Stromal cell of bone marrow (primary cell): ENCODE data around the gene XPNPEP1.

Experiments
- DNase-seq: peaks from one replicate; pipeline ENCODE4 v3.0.0-alpha.2; 2012; ENCODE audit warnings: low read depth

XPNPEP1 gene

DNA sequence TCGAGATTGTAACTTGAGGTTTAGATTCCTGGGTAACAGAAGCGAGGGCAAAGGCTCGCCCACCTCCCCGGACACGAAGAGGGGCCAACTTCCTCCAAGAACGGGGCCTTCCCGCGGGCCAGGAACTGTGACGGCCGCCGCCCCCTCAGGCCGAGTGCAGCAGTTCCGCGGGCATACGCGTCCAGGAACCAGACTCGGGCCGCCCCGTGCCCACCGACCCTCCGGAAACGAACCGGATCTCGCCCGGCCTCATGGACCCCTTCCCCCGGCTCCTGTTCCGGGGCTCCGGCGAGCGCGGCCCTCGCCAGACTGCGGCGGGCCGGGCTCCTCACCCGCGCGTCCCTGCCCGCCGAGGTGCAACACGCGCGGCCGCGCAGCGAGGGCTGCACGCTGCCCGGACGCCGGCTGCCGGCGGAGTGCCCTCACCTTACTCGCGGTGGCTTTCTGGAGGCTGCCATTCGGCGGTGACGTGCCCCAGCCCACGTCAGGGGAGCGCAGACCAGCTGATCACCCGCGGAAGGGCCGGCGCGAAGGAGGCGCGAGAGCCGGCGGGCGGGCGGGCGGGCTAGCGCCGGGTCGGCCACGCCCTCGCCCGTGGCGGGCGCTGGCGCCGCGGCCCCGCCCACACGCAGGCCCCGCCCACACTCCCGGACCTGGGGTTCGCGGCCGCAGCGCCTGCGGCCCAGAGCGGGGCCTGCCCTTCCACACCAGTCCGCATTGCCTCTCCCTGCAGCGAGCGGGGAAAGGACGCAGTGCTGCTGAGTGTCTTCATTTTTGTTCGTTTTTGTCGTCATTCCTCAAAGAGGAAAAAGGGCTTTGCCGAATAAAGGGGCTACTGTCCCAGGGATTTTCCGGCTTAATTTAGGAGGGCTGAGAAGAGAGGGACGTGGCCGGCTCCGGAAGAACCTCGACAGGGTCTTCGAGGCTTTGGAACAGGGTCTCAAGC, at the start of gene XPNPEP1:
Gene XPNPEP1 (minus strand): TSS at position 536 of the 946 bp plus-strand sequence. CDS start 78 bp downstream, at position 458.
- peak; percentile 80 for DNase-seq

DNA sequence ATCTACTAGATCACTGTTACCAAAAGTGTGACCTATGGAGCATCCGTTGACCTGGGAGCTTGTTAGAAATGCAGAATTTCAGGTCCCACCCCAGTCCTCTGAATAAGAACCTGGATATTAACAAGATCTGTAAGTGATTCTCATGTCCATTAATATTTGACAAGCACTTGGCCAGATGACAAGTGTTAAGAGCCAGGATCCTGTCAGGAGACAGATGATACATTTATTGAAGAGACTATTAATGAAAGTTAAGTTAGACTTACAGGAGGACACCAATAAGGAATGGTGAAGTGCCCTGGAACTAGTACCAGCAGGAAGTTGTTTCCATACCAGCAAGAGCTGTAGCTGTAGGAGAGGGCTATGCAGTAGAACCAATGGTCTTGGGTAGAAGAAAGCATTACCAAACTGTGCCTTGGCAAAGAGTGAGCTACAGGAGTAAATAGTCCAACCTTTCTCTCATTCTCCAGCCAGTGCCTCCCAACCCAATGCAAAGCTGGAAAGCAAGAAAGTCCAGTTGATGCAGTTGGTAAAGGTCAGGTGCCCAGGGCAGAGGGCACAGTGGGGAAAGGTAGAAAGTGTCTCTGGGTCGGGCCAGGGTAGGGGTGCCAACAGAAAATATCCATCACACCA, 49.2 kb upstream of the XPNPEP1 start:
- DNase-seq: no peak

DNA sequence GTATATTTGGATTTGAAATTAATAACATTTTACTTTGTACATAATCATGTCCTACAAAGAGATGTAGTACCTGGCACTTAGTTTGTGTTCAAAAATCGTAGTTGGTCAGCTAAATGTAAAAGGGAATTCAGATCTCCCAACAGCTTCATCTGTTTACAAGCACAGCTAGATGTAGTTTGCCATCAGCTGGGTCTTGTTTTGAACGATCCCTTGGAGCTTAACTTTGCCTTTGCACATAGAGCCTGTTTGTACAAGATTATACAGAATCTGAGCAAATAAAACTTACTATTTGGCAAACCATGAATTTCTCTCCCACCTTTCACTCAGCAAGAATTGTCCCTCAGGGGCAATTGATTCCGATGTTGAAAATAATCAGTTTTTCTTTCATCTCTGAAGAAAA, 48.3 kb upstream of the XPNPEP1 start:
- no peak for DNase-seq

DNA sequence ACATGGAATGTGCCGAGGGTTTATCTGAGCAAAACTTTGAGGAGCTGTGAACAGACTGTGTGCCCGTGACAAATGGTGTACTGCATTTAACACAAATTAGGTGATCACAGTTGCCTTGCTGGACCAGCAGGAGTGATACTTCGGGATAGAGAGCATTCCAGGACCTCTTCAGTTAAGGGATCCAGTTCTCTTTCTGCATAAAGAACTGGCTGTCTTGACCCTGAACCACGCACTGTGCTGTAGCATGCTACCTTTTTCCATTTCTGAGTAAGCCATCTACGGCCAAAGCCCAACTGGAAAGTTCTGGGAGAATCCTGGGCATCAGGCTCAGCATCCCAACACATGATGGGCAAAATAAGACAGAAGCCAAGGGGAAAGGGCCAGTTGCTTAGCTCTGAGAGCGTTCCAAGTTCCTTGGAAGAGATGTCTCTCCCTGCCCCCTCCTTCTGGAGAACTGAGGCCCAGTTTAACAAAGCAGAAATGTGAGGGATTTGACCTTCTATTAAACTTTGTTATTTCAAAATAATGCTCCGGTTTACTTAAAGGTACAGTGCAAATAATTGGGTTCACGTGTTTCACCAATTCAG, 46.5 kb upstream of the XPNPEP1 start:
- DNase-seq: no peak

DNA sequence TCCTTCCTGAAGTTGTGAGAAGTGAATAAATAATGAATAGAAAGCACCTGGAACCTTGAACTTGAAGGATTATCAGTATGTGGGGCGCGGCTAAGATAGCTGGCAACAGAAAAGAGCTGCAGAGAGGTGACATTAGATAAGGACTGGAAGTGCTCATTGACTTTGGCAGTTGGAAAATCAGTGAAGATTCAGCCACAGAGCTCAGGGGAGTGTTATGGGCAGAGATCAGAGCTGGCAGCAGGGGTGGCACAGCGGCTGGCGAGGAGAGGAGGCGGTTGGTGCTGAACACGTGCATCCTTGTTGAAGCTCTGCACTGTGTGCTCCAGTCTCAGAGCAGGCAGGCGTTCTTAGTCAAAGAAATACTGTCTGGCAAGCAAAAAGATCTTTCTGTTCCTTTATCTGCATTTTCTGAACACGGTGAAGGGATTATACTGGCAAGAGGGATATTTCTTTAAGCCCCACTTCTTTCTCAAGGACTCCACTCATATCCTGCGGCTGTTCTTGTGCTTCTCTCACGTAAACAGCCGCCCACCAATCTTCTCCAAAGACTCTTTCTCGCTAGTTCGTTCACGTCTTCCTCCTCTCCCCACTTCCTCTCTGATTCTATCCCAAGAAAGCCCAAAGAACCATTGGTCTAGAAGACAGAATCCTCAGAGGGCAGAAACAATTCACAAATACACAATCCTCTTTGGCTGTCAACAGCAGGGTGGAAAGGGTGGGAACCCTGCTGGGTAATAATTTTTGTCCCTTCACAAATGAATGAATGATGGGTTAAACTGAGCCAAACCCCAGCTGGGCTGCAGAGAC, 45.8 kb upstream of the XPNPEP1 start:
- DNase-seq: no peak

DNA sequence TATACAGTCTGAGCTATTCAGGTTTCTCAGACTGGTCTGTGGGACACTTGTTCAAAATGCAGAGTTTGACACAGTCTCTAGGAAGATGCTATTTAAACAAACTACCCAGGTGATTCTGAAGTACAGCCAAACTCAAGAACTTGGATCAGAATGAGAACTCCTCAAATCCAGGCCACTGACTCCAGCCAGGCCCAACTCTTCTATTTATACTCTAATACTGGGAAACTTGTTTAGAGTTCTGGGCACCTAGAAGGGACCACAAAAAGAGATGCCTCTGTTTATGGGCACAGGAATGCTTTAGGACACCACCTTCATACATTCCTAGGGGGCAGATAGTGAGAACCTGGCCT, 44.4 kb upstream of the XPNPEP1 start:
- DNase-seq: no peak

DNA sequence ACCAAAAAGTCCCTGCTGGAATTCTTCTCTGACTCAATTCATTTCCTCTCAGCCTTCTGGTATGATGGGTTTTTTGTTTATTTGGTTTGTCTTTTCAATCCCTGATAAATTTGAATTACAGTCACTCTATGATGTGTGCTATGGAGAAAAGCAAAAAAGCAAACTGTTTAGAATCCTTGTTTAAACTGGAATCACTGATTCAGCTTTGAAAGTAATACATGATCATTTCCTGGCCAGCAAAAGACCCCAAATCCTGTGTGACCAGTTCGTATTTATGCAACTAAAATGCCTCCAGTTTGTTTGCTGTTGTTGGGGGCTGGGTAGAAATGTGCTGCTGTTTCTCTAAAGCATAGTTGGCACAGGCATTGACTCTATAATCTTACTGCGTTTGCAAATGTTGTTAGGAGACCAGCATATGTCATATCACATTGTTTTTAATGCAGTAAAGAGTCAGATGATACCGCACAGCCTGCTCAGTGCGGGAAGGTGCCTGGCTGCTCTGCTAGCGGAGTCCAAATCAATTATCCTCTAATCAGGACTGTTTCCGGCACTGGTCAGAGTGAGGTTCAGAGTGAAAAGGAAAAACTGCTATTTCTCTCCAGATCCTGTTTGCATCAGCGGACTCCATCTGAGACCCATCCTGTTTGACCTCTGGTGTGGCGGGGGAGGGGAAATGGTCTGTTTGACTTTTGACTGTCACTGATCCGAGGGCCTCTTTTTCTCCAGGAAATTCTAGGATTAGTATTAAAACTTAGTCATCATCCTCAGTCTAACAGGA, 43.8 kb upstream of the XPNPEP1 start:
- DNase-seq: no peak

DNA sequence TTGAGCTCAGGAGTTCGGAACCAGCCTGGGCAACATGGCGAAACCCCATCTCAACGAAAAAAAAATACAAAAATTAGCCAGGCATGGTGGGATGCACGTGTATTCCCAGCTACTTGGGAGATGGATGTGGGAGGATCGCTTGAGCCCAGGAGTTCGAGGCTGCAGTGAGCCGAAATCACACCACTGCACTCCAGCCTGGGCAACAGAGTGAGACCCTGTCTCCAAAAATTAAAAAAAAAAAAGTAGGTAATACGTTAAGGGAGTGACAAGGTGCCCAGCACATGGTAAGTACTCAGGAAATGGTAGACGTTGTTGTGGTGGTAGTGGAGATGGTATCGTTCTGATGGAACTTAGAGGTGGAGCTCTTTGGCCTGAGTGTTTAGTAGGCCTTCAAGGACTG, 41.0 kb upstream of the XPNPEP1 start:
- DNase-seq: no peak

DNA sequence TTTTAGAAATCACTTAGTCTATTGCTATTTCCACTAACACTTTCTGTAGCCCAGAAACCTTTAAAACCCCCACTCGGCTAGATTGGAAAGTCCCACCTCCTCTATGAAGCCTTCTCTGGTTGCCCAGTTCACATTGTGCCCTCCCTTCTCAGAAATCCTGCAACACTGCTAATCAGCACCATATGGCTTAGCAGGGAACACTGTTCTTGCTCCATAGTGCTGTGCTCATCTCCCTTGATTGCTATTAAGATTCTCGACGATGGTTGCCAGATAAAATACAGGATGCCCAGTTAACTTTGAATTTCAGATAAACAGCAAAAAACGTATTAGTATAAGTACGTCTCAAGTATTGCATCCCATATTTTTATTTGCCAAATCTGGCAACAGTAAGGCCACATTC, 40.1 kb upstream of the XPNPEP1 start:
- peak; percentile 68 for DNase-seq

DNA sequence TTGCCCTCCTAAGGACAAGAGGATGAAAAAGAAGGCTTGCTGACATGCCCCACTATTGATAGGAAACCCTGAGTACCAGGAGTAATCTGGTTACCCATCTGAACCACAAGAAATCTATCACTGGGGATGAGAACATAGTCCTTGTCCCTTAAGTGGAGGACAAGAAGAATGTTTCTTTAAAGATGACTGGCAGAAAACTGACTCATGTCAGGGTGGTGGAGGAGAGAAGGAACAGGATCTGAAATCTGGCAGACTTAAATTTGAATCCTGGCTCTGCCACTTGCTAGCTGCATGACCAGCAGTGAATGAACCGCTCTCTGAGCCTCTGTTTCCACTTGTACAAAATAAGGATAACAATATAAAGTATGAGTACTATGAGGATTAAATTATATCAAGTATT, 38.9 kb upstream of the XPNPEP1 start:
- DNase-seq: peak; percentile 33

DNA sequence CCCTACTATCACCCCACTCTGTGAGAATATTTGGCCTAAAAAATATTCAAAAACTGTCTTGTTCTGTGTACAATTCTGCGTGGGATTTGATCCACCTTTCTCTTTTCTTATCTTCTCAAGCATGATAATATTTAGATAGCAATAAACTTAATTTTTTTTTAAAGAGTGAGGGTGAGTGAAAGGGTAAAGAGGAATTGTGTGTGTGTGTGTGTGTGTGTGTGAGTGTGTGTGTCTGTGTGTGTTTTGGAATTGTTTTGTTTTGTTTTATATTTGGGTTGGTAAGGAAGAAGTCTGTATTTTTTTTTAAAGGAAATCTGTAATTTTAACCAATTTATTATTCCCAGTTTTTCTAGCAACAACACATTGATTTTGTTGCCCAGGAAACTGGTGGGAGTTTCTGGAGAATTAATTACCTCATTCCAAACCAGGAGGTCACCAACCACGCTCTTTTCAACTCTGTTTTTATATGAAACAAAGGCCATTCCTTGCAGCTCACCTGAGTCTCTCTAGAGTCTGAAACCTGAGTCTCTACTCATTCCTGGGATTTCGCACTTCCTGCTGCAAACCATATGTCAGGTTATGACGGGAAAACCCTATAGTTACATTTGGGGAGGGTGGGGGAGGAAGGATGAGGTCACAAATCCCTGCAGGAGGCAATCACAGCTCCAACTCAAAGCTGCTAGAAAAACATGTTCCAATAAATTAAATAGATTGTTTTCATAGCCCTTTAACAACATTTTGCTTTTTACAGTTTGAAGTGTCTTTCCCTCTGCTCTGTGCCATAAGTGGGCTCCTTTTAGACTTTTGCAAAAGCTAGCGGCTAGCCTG, 38.1 kb upstream of the XPNPEP1 start:
- no peak for DNase-seq

DNA sequence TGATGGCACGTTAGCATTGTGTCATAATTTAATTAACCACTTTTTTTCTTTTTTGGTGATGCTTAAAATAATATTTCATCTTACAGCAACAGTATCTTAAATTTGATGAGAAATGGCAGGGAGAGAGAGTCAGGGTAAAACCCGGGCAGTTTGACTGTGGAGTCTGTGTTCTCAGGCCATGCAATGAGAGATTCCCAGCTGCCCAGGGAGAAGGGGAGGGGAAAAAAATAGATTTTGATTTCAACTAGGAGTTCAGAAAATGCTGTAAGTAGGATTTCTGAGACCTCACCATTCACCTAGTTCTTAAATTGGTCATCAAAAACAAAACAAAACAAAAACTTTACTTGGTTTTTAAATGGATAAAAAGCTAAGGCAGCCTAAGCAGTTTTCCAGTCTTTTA, 37.4 kb upstream of the XPNPEP1 start:
- DNase-seq: no peak

DNA sequence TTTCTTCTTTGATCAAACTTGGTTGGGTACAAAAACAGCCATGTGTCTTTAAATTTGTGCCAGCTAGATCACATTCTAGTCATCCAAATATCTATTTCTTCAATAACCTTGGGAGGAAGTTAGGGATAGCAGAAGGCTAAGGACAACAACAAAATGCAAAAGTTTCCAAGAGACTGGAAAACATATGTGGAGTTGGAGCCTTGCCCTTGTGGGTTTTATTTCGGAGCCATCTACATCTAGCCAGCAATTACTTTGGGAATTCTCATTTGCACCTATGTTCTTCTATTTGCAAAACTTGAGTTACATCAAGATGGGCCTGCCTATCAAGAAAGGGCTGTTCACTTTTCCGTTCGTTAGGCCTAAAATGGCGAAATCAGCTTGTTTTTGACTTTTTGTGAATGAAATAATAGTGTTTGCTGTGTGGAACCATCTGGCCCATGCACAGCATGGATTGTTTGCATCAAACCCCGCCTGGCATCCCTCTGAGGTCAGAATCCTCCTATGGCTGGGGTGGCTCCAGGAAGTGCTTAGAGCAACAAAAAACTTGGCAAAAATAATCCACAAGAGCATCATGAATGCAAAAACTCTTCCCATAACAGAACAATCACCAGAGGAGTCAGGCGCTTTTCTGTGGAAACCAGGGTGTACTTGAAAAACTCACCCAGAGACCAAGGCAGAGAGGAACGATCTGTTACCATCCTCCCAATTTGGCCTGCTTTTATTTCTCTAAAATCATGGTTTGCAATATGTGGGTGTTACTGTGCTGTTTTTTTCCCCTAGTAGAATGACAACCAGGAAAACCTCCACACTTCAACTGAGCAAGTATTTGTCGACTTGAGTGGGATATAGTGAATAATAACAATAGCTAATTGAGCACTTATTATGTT, 36.2 kb upstream of the XPNPEP1 start:
- DNase-seq: no peak

DNA sequence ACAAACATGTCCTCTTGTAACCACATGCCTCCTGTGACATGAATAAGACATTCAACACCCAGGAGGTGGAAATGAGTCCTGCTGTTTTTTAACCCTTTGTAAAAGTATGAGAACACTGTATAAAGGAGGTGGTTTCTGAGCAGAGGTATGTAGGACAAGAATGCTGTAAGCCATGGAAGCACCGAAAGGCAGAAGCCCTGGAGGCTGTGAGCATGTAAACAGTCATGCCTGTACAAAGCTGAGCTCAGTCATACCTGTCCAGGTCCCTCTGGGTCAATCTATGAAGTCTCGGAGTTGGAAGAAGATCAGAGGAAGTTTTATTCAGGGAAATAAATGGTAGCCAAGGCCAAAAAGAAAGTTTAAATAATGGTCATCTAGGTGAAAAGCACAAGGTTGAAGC, 34.7 kb upstream of the XPNPEP1 start:
- no peak for DNase-seq

DNA sequence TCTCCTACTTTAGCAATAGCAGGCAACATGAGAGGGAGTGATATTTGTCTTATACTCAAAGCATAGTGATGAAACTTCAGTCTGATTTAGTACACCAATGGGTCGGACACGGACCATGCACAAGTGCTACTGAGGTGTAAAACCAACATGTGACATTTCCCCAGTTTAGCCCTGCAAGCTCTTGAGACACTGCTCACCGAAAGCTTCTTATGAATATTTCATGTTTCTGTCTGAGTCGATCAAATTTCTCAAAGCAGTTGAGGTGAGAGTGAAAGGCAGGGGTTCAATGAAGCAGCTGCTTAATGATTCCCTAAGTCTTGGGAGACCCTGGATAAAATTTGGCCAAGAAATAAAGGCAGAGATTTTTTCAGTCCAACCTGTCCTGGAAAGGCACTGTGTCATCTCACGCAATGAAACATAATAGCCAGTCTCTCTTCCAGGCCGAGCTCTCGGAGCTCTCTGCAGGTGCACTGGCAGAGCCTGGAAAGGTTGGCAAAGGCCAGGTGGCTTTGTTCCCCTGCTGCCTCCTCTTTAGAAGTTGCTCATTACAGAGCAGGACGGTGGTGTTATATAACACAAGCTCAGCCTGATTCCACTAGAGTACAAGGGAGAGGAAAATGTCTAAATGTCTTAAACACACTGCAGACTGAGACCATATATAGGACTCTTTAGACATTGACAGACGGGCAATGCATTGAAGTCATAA, 33.9 kb upstream of the XPNPEP1 start:
- no peak for DNase-seq

DNA sequence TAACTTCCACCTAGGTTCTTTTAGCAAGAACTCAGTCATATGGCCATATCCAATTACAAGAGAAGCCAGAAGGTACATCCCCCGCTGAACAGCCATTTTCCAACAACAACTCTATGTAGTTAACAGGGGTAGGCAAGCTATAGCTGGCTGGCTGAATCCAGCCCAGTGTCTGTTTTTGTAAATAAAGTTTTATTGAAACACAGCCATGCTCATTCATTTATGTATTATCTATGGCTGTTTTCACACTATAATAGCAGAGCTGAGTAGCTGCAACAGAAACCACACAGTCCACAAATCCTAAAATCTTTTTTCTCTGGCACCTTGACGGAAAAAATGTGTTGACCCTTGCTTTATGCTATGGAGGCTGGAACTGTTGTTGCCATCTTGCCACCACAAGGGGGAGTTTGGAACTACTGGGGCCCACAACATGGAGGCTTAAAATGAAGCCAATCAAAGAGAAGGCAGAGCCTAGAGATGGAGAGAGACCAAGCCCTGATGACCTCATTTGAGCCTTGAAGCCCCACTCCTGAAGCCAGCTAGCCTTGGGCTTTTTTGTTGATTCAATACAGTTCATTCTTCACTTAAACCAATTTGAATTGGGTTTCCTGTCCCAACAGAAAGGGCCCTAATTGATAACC, 33.3 kb upstream of the XPNPEP1 start:
- DNase-seq: no peak

DNA sequence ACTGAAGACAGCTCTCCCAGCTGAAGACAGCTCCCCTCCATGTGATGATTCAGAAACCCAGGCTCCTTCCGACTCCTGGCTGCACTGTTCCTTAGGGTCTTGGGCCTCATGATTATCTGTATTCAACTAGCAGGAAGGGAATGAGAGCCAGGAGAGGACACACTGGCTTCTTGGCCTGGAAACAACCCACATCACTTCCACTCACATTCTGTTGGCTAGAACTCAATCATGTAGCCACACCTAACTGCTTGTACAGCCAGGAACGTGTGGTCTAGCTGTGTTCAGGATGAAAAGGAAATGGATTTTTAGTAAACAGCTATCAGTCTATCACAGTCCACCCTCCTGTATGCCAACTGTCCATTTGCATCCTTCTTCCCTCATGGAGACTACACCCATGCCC, 30.5 kb upstream of the XPNPEP1 start:
- no peak for DNase-seq

DNA sequence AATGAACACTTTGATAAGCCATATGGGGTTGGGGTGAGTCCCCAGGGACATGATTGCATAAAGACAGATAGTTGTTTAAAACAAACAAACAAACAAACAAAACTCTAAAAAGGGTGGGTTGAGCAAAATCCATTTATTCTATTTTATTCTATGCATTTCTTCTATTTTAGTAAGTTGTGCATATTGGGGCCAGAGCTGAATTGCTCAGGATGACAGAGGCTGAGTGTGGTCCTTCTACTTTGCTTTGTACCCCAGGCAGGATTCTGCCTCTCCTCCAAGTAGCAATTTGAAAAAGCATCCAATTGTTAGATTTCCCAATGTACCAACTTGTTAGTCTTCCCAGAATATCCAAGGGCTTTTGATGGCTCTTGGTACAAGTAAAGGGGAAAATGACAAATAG, 29.2 kb upstream of the XPNPEP1 start:
- no peak for DNase-seq
